ENCODE results near the gene ATP10B.
"Not testable (repeated sequence)": the region's sequence is repeated elsewhere in the genome, so short reads cannot be mapped to it uniquely, and the experiment has no call there.

ATP10B gene

DNA sequence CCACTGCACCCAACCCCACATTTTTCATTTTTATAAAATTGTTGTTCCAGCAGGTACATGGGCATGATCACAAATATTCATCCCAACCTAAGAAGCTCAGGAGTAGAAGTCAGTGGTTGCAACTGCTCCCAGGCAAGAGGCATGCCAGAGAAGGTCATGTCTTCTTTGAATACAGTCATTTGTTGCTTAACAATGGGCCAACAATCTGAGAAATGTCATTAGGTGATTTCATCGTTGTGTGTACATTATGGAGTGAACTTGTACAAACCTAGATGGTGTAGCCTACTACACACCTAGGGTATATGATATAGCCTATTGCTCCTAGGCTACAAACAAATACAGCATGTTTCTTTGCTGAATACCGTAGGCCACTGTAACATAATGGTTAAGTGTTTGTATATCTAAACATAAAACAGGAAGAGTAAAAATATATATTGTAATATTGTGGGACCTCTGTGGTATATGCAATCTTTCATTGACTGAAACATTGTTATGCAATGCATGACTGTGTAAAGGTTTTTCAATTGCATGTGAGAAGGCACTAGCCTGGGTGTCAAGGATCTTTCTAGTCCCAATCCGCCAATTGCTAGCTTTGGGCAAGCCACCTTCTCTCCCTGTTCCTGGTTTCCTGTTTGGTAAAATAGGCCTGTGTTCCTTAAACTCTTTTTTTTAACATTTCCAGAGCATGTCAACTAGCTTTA, 27.6 kb downstream of the ATP10B start:
- in situ Hi-C loops (cut with MboI; ENCODE audit: low sequenced_read_pairs) = no loop called here

DNA sequence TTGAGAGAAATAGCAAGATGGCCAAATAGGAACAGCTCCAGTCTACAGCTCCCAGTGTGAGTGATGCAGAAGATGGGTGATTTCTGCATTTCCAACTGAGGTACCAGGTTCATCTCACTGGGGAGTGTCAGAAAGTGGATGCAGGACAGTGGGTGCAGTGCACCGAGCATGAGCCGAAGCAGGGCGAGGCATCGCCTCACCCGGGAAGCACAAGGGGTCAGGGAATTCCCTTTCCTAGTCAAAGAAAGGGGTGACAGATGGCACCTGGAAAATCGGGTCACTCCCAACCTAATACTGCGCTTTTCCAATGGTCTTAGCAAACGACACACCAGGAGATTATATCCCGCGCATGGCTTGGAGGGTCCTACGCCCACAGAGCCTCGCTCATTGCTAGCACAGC, 39.0 kb downstream of the ATP10B start:
- in situ Hi-C loops (cut with MboI; ENCODE audit: low sequenced_read_pairs) = not testable (repeated sequence)

DNA sequence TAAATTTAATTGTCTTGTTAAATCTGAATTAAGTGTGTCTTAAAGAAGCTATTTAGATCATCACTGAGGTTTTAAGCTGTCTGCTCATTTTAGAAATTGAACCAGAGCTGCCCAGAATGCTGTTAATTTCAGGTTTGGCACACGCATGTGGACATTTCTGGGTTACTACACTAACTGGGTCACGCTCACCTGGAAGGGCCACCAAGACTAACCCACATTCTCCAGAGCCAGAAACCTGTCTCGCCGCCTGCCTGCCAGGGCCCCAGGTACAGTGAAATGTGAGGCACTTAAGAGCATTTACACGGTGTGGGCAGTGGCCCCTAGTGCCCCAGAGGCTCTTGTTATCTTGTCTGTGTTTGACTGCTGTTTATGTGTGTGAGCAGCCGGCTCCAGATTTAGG, 46.6 kb downstream of the ATP10B start:
- in situ Hi-C loops (cut with MboI; ENCODE audit: low sequenced_read_pairs) = no loop called here

DNA sequence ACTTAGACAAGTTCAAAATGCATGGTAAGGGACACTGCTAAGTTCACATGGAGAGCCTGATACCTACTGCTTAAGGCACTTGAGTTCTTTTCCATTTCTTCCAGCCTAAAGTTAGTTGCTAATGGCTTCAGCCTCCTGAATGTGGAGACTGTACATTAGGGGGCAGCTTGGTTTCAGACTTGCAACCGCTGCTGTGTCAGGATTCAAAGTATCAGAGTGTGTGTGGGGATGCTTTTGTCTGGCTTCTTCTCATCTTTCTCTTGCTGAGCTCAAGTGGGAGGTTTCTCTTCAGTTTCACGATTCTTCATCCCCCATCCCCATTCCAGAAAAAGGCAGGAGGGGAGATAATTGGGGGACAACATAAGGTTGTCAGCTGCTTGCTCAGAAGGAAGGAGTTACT, 49.4 kb downstream of the ATP10B start:
- in situ Hi-C loops (cut with MboI; ENCODE audit: low sequenced_read_pairs) = no loop called here

DNA sequence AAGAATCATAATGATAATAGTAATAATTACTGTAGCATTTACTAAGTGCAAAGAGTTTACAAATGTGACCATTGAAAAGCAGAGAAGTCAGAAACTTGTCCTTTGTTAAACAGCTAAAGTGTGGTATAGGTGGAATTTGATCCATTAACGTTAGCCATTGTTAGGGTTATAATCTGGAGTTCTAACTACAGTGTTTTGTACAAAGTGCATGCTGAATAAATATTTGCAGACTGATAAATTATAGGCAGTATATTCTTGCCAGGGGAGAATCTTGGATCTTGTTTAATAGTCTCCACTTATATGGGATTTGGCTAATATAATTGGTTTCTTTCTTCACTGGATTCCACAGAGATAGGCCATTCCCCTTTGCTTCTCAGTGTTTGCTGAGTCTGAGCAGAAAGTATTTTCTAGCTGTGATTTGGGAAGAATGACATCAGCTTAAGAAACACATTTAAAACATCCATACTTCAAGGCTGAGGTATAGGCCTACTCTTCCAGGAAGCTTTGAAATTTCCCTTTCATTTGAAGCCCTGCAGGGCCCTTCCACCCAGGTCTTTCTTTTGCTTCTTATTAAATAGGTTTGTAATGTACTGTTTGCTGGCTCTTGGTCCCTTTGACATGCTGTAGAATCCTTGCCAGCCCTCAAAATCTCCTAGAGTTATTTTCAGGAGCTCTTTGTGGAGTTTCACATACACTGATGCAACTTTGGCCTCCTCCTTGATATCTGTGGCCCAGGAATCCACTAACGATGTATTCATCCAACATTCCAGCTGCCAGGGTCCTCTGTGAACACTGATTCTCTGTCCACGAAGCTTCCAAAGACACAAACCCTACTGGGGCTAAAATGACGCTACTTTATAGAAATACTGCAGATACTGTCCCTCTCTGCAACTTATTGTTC, 51.4 kb downstream of the ATP10B start:
- in situ Hi-C loops (cut with MboI; ENCODE audit: low sequenced_read_pairs) = no loop called here

DNA sequence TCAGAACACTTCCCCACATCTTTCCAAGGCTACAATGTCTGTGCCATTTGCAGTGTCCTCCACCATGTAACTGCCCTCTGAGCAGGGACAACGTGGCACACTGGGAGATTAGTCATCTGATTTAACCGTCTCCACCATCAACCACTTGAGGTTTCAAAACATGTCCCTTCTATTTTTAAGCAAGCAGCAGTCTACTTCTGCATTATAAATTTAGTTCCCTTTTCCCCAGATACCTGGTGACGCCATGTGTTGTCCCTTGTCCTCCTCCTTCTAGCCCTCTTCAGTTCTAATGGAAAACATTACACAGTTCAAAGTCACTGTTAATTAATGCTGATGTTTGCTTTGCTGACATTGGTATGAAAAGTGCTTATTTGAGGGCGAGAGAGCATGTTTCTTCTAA, 52.8 kb downstream of the ATP10B start:
- in situ Hi-C loops (cut with MboI; ENCODE audit: low sequenced_read_pairs) = no loop called here

DNA sequence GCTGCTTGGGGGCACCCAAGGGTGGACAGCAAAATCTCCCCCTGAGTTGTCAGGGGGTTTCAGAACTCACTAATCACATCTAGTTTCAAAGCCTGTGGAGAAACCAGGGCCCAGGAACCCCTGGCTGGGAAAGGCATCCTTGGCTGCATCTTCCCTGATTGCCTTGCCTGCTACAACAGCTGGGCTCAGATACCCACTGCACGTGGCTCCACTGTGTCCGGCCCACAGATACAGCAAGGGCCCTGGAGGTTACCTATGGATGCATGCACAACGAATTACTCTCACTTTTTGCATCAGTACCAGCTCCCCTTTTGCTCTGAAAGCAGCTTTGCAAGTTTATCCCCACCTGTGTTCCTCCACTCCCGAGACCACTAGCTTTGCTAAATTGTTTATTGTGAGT, 55.0 kb downstream of the ATP10B start:
- in situ Hi-C loops (cut with MboI; ENCODE audit: low sequenced_read_pairs) = no loop called here

DNA sequence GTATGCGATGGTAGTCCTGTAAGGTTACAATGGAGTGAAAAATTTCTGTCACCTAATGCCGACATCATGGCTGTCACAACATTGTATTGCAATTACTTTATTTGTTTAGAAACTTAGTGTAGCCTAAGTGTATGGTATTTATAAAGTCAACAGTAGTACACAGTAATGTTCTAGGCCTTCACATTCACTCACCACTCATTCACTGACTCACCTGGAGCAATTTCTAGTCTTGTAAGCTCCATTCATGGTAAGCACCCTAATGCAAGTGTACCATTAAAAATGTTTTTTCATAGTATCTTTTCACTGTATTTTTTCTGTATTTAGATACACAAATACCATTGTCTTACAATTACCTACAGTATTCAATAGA, 58.5 kb downstream of the ATP10B start:
- in situ Hi-C loops (cut with MboI; ENCODE audit: low sequenced_read_pairs) = no loop called here

DNA sequence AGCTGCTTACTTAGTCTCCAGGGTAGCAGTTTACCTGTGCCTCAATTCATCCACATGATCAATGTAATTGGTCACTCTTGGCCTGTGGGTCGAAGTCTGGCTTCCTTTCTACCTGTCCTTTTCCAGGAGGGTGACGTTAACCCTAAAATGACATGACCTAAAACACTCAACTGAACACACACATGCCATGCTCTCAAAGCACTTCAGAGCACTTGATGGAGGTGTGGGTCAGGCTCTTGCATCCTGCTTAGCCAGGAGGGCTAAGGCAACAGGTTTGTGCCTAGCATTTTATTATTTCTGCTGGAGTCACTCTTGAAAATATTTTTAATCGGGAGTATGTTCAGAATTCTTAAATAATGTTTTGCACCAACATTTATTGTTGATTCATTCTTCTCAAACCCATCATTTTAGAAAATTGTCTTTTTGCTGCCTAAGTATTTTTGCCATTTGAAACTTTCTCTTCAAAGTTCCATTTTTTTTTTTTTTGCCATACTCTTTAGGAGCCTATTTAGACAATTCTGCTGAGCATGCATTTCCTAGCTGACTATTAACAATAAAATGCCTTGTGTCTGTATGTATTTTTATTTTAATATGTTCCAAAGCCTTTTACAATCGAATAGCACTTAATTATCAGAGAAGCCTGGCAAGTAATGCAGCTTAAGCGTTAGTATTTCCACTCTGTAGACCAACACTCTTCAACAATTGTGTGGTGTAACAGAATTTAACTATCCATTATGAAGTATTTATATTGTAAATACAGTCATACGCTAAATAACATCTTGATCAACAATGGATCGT, 59.1 kb downstream of the ATP10B start:
- in situ Hi-C loops (cut with MboI; ENCODE audit: low sequenced_read_pairs) = no loop called here

DNA sequence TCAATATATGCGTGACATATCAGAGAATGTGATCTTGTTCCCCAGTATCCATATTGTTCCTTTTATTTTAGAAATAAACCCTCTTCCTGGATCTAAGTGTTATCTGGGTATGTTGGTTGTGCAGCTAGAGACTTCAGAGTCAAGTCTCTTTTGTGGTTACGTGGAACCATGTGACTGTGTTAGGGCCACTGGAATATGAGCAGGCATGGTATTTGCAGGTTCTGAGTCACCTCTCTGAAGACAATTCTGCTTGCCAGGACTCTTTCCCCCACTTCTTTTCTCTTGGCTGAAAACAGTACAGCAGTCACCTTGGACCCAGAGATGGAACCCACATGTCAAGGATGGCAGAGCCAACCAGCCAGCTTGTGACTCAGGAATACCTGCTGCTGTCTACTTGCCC, 59.7 kb downstream of the ATP10B start:
- in situ Hi-C loops (cut with MboI; ENCODE audit: low sequenced_read_pairs) = no loop called here

DNA sequence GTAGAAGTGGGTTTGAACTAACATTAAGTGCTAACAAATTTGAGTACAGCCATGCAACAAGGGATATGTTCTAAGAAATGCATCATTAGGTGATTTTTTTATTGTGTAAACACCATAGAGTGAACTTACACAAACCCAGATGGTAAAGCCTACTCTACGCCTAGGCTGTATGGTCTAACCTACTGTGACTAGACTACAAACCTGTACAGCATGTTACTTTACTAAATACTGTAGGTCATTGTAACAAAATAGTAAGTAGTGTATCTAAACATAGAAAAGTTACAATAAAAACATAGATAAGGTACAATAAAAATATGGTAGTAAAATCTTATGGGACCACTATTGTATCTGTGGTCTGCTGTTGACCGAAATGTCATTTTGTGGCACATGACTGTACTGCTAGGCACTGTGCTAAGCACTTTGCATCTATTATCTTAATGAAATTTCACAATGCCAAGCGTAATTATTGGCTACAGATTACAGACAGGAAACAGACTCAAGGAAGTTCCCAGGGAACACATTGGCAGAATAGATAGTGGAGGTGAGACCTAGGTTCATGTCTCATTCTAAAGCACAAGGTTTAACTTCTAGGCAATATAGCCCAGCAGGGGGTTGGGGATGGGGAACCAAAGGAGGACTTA, 62.7 kb downstream of the ATP10B start:
- in situ Hi-C loops (cut with MboI; ENCODE audit: low sequenced_read_pairs) = no loop called here

DNA sequence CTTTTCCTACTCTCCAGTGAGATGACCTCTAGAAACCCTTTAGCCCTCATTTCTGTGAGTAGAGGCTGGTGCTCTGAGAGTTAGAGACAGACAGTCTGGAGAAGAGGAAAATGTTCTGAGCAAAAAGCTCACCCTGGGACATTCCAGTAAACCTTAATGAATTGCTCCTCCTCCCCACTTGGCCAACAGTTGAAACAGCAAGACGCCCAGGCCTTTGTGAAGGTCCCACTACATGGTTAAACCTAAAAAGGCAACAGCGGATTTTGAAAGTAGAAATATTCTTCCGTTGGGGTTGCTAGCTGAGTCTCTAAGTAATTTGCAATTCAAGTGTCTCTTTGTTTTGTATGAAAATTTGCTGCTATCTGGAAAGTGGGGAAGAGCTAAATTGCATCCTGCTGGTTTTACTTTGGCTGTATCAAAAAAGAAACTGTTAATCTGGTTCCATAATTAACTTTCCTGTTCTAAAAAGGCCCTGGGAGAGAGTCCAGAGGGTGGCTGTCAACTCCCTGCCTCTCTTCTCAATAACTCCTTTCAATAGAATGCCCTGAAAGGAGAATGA, 63.8 kb downstream of the ATP10B start:
- in situ Hi-C loops (cut with MboI; ENCODE audit: low sequenced_read_pairs) = no loop called here

DNA sequence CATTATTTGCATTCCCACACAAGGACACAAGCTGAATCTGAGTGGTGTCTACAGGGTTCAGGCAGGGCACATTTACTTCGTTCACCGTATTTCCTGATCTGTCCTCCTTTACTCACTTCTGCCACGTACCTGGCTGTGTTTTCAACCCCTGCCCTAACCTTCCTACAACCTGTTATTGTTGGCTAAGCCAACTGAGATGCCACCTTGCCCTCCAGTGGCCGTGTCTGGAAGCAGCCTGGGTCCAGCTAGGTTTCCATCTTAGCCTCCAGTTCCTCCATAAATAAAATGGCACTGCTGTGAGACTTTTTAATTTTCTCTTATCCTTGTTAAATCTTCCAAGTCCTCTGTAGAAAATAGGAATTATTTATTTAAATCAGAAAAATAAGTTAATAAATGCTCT, 64.8 kb downstream of the ATP10B start:
- in situ Hi-C loops (cut with MboI; ENCODE audit: low sequenced_read_pairs) = no loop called here

DNA sequence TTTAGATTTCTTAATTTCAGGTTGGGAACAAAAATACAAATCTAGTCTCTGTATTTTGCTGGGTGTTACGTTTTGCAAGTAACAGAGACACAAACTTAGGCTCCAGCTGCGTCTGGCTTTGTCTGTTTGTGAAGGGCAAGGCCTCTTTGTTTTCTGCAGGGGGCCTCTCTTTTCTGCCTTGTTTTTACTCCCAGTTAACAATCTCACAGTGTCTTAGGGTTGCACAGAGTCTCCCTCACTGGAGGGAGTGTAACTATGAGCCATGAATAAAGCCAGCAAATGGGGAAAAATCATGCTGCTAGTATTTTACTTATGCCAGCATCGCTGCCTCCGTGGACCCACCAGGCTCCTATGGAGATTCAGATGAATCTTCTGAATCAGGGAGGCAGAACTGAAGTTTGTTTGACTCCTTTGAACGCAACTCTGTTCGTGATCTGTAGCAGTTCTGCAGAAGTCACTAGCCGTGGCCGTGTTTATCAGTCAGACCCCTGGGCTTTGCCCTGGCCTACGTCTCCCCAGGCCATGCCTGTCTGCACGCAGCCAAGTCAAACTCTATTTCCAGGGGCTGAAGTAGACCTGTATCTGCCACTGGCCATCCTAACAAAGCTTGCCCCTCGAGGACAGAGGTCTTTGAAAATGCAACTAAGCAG, 77.2 kb downstream of the ATP10B start:
- in situ Hi-C loops (cut with MboI; ENCODE audit: low sequenced_read_pairs) = no loop called here

DNA sequence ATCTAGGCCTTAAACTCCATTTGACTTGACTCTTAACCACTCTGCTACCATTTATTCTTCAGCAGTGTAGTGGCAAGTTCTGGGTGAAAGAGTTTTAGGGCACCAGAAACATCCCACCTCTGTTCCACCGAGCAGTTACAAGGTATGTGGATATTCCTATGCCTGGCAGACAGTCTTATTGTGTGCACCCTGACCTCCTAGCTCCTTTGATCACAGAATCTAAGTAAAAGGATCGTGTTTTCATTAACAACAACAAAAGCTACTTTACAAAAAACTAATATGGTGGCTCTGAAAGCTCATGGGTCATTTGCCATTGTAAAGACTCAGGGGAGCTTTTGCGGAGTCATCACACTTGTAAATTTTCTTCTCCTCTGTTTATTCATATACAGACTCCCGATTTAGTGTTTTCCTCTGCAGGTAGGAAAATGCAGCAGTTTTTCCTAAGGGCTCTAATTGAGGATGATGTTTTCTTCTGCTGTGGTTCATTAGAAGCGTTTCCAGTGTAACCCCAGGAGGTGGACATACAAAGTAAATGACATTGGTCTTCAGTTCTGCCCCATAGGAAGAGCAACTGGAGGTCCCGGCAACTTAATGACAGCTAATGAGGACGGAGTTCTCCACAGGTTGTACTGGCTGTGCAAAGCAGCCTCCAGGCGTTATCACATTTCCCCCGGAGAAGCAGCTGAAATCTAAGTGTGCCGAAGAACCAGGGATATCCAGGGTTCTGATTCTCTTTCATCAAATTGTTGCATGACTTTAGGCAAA, 78.2 kb downstream of the ATP10B start:
- in situ Hi-C loops (cut with MboI; ENCODE audit: low sequenced_read_pairs) = no loop called here

DNA sequence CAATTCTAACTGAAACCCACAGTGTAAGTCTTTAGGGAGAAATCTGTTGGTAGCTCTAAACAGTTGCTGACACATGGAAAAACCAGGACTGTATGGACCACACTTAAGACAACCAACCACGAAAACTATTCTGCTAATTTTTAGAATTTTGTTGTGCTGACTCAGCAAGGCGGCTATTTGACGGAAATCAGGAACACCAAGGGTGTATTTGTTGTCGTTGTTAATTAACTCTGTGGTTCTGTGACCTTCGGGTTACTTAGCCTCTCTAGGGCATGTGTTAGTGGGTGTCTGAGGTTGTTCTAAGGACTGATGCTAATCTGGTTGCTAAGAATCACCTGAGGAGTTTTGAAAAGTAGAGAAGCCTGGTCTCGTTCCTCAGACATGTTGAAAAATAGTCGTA, 79.2 kb downstream of the ATP10B start:
- in situ Hi-C loops (cut with MboI; ENCODE audit: low sequenced_read_pairs) = no loop called here

DNA sequence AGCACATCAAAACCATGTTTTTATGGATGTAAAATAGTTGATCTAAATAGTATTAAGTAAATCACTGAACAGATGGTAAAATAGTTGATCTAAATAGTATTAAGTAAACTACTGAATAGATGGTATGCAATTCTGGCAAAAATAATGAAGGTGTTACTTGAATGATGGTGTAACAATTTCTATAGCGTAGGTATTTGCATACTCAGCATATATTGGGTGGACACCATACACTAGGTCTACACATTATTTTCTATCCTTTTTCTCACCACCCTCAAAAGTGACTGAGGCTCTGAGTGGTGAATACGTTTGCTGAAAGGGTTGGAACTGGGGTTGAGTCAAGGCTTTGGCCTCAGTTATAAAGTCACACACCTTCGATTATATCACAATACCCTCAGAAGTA, 81.3 kb downstream of the ATP10B start:
- in situ Hi-C loops (cut with MboI; ENCODE audit: low sequenced_read_pairs) = no loop called here

DNA sequence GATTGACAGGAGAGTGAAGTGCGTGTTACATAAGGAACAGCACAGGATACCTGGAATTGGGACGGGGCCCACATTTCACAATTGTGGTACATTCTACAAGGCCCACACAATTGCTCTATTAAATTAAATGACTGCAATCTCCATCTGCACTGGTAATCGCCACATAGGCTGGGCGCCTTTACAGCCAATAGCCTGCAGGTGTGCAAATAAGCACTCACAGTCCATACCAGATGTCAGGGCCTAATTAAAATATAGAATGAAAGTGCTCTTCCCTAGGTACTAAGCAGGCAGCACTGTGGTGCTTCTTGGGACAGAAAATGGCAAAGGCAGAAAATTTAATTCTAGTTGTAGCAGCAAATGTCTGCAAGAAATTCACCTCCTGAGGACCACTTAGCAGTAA, 82.7 kb downstream of the ATP10B start:
- in situ Hi-C loops (cut with MboI; ENCODE audit: low sequenced_read_pairs) = no loop called here

DNA sequence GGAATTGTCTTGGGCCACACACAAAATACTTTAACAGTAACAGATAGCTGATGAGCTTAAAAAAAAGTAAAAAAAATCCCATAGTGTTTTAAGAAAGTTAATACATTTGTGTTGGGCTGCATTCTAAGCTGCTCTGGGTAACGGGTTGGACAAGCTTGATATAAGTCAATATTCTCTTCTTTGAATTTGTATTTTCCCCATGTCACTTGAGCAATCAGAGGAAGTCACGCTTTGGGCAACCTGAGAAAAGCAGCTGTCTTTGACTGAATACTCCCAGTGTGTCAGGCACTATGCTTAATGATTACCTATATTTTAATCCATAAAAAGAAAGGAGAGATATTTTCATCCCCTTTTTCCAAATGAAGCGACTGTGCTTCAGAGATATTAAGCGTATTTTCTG, 84.9 kb downstream of the ATP10B start:
- in situ Hi-C loops (cut with MboI; ENCODE audit: low sequenced_read_pairs) = no loop called here

DNA sequence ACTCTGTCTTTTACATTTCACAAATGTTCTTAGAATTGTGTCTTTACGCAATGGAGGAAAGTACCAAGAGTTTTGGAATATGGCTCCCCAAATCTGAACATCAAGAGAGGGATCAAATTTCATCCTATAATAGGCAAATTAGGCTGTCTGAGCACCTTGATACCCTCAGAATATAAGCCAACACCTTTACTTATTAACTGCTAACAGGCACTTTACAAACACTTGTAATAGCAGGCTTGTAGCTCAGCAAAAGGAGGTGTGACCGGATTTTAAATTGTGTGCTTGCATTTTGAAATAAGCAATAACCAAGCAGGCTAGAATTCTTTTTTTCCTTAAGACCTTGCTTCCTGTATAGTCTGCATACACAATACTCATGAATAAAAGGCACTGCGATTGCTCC, 92.0 kb downstream of the ATP10B start:
- in situ Hi-C loops (cut with MboI; ENCODE audit: low sequenced_read_pairs) = no loop called here
